HepG2 (cell line): ENCODE measurements around the gene SIX4. TPM values are rescaled to one million over a fixed set of nuclear protein-coding genes. Genes with fewer than 3 reads are reported as not detected.

Experiments used
- ATAC-seq: fragments of 200-7000 bp; cut with Tn5 transposase; 3 replicates; pipeline ENCODE4 v1.9.1; 2020; ENCODE audit warnings: mild to moderate bottlenecking, moderate library complexity
- Bru-seq: library from RNA; stranded (reverse); fragments of 400-500 nt; gene quantifications from one replicate; lab custom pipeline; 2021; lab: Mats Ljungman, UMichigan
- BruChase-seq, 2 experiments: library from RNA; stranded (reverse); fragments of 400-500 nt; gene quantifications; one replicate each; lab custom pipeline; 2021; lab: Mats Ljungman, UMichigan
- BruUV-seq: library from RNA; stranded (reverse); fragments of 400-500 nt; replicated peaks from 2 replicates; lab custom pipeline; 2021; lab: Mats Ljungman, UMichigan
- CTCF ChIA-PET: fragments of 300-600 bp; formaldehyde crosslinking; extraction: SDS; loops from one replicate; lab custom pipeline; 2021; ENCODE audit warnings: low total read pairs, inconsistent platforms, low intra/inter-chr PET ratio; lab: Yijun Ruan, JAX
- POLR2A ChIA-PET: fragments of 350-600 bp; sonication (Branson Sonifier 250); formaldehyde crosslinking; loops from one replicate; lab custom pipeline; 2020; ENCODE audit warnings: antibody characterized with exemption, inconsistent platforms; lab: Yijun Ruan, JAX
- DNase-seq: peaks from one replicate; pipeline ENCODE4 v3.0.0-alpha.2; 2015; ENCODE audit warnings: low spot score
- FAIRE-seq: peaks from 3 replicates; lab custom pipeline; 2011; peaks lifted over from hg19 to GRCh38; lab: Jason Lieb, UNC
- H2AFZ ChIP-seq: one replicate; pipeline ENCODE4 v1.6.1; 2011; ENCODE audit warnings: low read length, inconsistent platforms
- H3K27ac ChIP-seq: fragments of 300-600 bp; 3 replicates; pipeline ENCODE4 v1.8.0; 2011; ENCODE audit warnings: mixed run types, mild to moderate bottlenecking, mixed read lengths, low read length, inconsistent platforms; ENCODE audit not compliant: insufficient read depth; ENCODE audit errors: extremely low read length
- H3K27me3 ChIP-seq, 2 experiments: fragments of 200-600 bp in 1 of 2; 2 replicates in 1 of 2; 3 replicates in 1 of 2; pipeline versions ENCODE4 v1.6.0 to v1.8.0; 2011; ENCODE audit warnings: low read length in 2 of 2, mild to moderate bottlenecking in 2 of 2, moderate library complexity in 2 of 2, inconsistent platforms in 1 of 2; ENCODE audit not compliant: insufficient read depth in 2 of 2, control insufficient read depth in 1 of 2
- H3K36me3 ChIP-seq, 2 experiments: fragments of 200-600 bp in 1 of 2; replicated peaks in 1 of 2; 2 replicates in 1 of 2; 3 replicates in 1 of 2; pipeline versions ENCODE4 v1.5.1 to v1.8.0; 2011; ENCODE audit warnings: low read length in 2 of 2, inconsistent platforms in 1 of 2; ENCODE audit not compliant: insufficient read depth in 2 of 2, control insufficient read depth in 1 of 2
- H3K4me1 ChIP-seq: 2 replicates; pipeline ENCODE4 v1.5.1; 2012; ENCODE audit warnings: low read length, inconsistent platforms; ENCODE audit not compliant: insufficient read depth
- H3K4me2 ChIP-seq: 2 replicates; pipeline ENCODE4 v1.6.0; 2011; ENCODE audit warnings: low read depth, low read length, inconsistent platforms
- H3K4me3 ChIP-seq, 3 experiments: fragments of 200-600 bp in 1 of 3; sonication (generic), shearing (Covaris generic) in 1 of 3; replicated peaks in 1 of 3; 2 replicates each; pipeline ENCODE4 v1.5.1; 2011 to 2016; ENCODE audit warnings: low read length in 3 of 3, inconsistent platforms in 2 of 3, low read depth in 2 of 3, mild to moderate bottlenecking in 2 of 3, control low read depth in 1 of 3, mixed read lengths in 1 of 3; ENCODE audit not compliant: insufficient read depth in 1 of 3
- H3K79me2 ChIP-seq: one replicate; pipeline ENCODE4 v1.6.1; 2011; ENCODE audit warnings: low read length, inconsistent platforms; ENCODE audit not compliant: insufficient read depth
- H3K9ac ChIP-seq: 2 replicates; pipeline ENCODE4 v1.6.0; 2011; ENCODE audit warnings: mild to moderate bottlenecking, low read depth, low read length, inconsistent platforms; ENCODE audit not compliant: insufficient read depth
- H3K9me3 ChIP-seq: 2 replicates; pipeline ENCODE4 v1.5.1; 2012; ENCODE audit warnings: mild to moderate bottlenecking, low read length
- H4K20me1 ChIP-seq: 2 replicates; pipeline ENCODE4 v1.6.0; 2011; ENCODE audit warnings: inconsistent platforms, mild to moderate bottlenecking, low read length, moderate library complexity; ENCODE audit not compliant: insufficient read depth
- ARNTL ChIP-seq: sonication (generic); formaldehyde crosslinking; IDR thresholded peaks from 2 replicates; pipeline ENCODE4 v1.4.0; 2020; ENCODE audit warnings: mild to moderate bottlenecking, missing genetic modification reagents
- BCL6 ChIP-seq: IDR thresholded peaks from 2 replicates; pipeline ENCODE4 v1.6.1; 2016; ENCODE audit warnings: missing genetic modification reagents, missing compliant biosample characterization
- EZH2 ChIP-seq: conservative IDR thresholded peaks from 2 replicates; pipeline ENCODE4 v1.6.1; 2012; ENCODE audit warnings: mild to moderate bottlenecking, low read depth, low read length, moderate library complexity
- FOSL1 ChIP-seq: sonication (generic); formaldehyde crosslinking; IDR thresholded peaks from 2 replicates; pipeline ENCODE4 v1.9.0; 2021; ENCODE audit warnings: missing genetic modification reagents, borderline replicate concordance
- KLF15 ChIP-seq: sonication (generic); formaldehyde crosslinking; IDR thresholded peaks from 2 replicates; pipeline ENCODE4 v1.8.1; 2023; ENCODE audit warnings: borderline replicate concordance, mild to moderate bottlenecking, inconsistent platforms, missing genetic modification reagents, mixed read lengths
- SIX4 ChIP-seq: sonication (generic); formaldehyde crosslinking; IDR thresholded peaks from 2 replicates; pipeline ENCODE4 v1.4.0; 2020; ENCODE audit warnings: missing genetic modification reagents
- SOX13 ChIP-seq, 3 experiments: fragments of 450-650 bp in 1 of 3; sonication (generic) in 1 of 3; formaldehyde crosslinking in 1 of 3; IDR thresholded peaks in 2 of 3; conservative IDR thresholded peaks in 1 of 3; 2 replicates each; pipeline versions ENCODE4 v1.5.0 to v1.6.1; 2016 to 2020; ENCODE audit warnings: antibody characterized with exemption in 1 of 3, mild to moderate bottlenecking in 1 of 3, missing compliant biosample characterization in 1 of 3, missing genetic modification reagents in 1 of 3, moderate library complexity in 1 of 3
- SPEN ChIP-seq: sonication (generic); formaldehyde crosslinking; IDR thresholded peaks from 2 replicates; pipeline ENCODE4 v1.5.1; 2020; ENCODE audit warnings: low read depth, mild to moderate bottlenecking, missing genetic modification reagents
- TRIM22 ChIP-seq: fragments of 450-650 bp; IDR thresholded peaks from 2 replicates; pipeline ENCODE4 v1.6.1; 2017
- XRCC5 ChIP-seq: fragments of 200-400 bp; formaldehyde crosslinking; optimal IDR thresholded peaks from 2 replicates; pipeline ENCODE3; 2017; ENCODE audit warnings: mild to moderate bottlenecking, low read length
- ZBTB49 ChIP-seq: sonication (generic); formaldehyde crosslinking; IDR thresholded peaks from 2 replicates; pipeline ENCODE4 v1.4.0; 2020; ENCODE audit warnings: missing genetic modification reagents, borderline replicate concordance
- ZEB1 ChIP-seq: IDR thresholded peaks from 2 replicates; pipeline ENCODE4 v1.6.1; 2012; ENCODE audit warnings: mild to moderate bottlenecking, low read depth, inconsistent platforms; ENCODE audit not compliant: insufficient replicate concordance
- ZMYM3 ChIP-seq: sonication (generic); formaldehyde crosslinking; IDR thresholded peaks from 2 replicates; pipeline ENCODE4 v1.5.1; 2020; ENCODE audit warnings: mild to moderate bottlenecking, missing genetic modification reagents
- ZZZ3 ChIP-seq: sonication (generic); formaldehyde crosslinking; IDR thresholded peaks from 2 replicates; pipeline ENCODE4 v1.4.0; 2020; ENCODE audit warnings: missing genetic modification reagents, mild to moderate bottlenecking, borderline replicate concordance
- WGBS: methylation state at CpG from one replicate; pipeline ENCODE4 v1.1.6; 2017; ENCODE audit warnings: low lambda C conversion rate; 5-methylcytosine and 5-hydroxymethylcytosine counted together
- in situ Hi-C: cut with HindIII; loops from 2 replicates; pipeline ENCODE4 v1.10.0; 2017; ENCODE audit warnings: low pct_unique_long_range_greater_than_20kb; ENCODE audit not compliant: extremely low pct_ligation_motif_present
- intact Hi-C: fragments of 100-400 bp; cut with micrococcal nuclease; formaldehyde crosslinking; loops from one replicate; pipeline ENCODE4 v1.10.0; 2022; ENCODE audit not compliant: unreplicated experiment
- long read RNA-seq, 2 experiments: library from RNA in 1 of 2; library from polyadenylated mRNA in 1 of 2; stranded (forward) in 1 of 2; unstranded in 1 of 2; transcript quantifications; one replicate each; pipeline ENCODE4 v2.0.0, GENCODE V29; 2019 to 2022
- polyA minus RNA-seq, 3 experiments: library from RNA; depleted of rRNA, polyadenylated mRNA; stranded (reverse); fragments of >200 nt; gene quantifications; 2 replicates each; pipeline ENCODE4 v1.2.3, GENCODE V29; 2011; ENCODE audit warnings: low replicate concordance in 1 of 3
- polyA plus RNA-seq, 8 experiments: library from polyadenylated mRNA; depleted of rRNA in 3 of 8; stranded (reverse) in 7 of 8; unstranded in 1 of 8; fragments of >200 nt; fragmentation: Illumina TruSeq in 4 of 8; extraction: Trizol in 4 of 8; gene quantifications; 2 replicates each; pipeline versions ENCODE4 v1.2.1 to v1.2.3, GENCODE V29; 2011 to 2016; ENCODE audit warnings: low read depth in 4 of 8, missing spikeins in 1 of 8, mixed read lengths in 1 of 8; ENCODE audit not compliant: insufficient read depth in 1 of 8
- total RNA-seq, 5 experiments: library from RNA; depleted of rRNA; stranded (reverse); fragments of >200 nt; fragmentation: Illumina TruSeq; extraction: Trizol; gene quantifications; 2 replicates each; pipeline ENCODE4 v1.2.3, GENCODE V29; 2016; ENCODE audit warnings: low read depth in 1 of 5

Gene SIX4
- 6.0 and 6.7 TPM in 2 replicates for total RNA-seq (2016; rRNA removed; fragmentation: Illumina TruSeq; extraction: Trizol)
- 0.35 and 0.51 TPM in 2 replicates for total RNA-seq (2016; cell fraction: cytosol; rRNA removed; fragmentation: Illumina TruSeq; extraction: Trizol; ENCODE audit: low read depth)
- 5.4 and 5.9 TPM in 2 replicates for total RNA-seq (2016; cell fraction: insoluble cytoplasmic fraction; rRNA removed; fragmentation: Illumina TruSeq; extraction: Trizol)
- total RNA-seq (2016; cell fraction: membrane; rRNA removed; fragmentation: Illumina TruSeq; extraction: Trizol), result 2.6 and 3.0 TPM in 2 replicates
- 5.0 and 6.1 TPM in 2 replicates for total RNA-seq (2016; cell fraction: nucleus; rRNA removed; fragmentation: Illumina TruSeq; extraction: Trizol)
- 4.5 and 5.0 TPM in 2 replicates for polyA plus RNA-seq (2011; rRNA removed)
- 2.4 and 3.0 TPM in 2 replicates for polyA plus RNA-seq (2011; cell fraction: cytosol; rRNA removed)
- polyA plus RNA-seq (2011; cell fraction: nucleus; rRNA removed), result 4.1 and 4.4 TPM in 2 replicates
- polyA plus RNA-seq (2012), result 3.2 and 3.9 TPM in 2 replicates
- 0.10 and 0.14 TPM in 2 replicates for polyA plus RNA-seq (2016; cell fraction: cytosol; fragmentation: Illumina TruSeq; extraction: Trizol; ENCODE audit: low read depth)
- 2.9 and 5.1 TPM in 2 replicates for polyA plus RNA-seq (2016; cell fraction: insoluble cytoplasmic fraction; fragmentation: Illumina TruSeq; extraction: Trizol; ENCODE audit: low read depth)
- 0.61 and 0.83 TPM in 2 replicates for polyA plus RNA-seq (2016; cell fraction: membrane; fragmentation: Illumina TruSeq; extraction: Trizol; ENCODE audit: low read depth)
- polyA plus RNA-seq (2016; cell fraction: nucleus; fragmentation: Illumina TruSeq; extraction: Trizol; ENCODE audit: insufficient read depth, low read depth), result 5.3 and 7.3 TPM in 2 replicates
- 8.9 and 18.4 TPM in 2 replicates for polyA minus RNA-seq (2011; rRNA and poly(A)+ RNA removed; ENCODE audit: low replicate concordance)
- 5.5 and 6.8 TPM in 2 replicates for polyA minus RNA-seq (2011; cell fraction: cytosol; rRNA and poly(A)+ RNA removed)
- 5.7 and 8.0 TPM in 2 replicates for polyA minus RNA-seq (2011; cell fraction: nucleus; rRNA and poly(A)+ RNA removed)
- percentile 83 among the genes with signal in this experiment for Bru-seq, nascent RNA
- percentile 76 among the genes with signal in this experiment for BruChase-seq, experiment 1, labeled RNA remaining after a 6-hour chase
- BruChase-seq, experiment 2, labeled RNA remaining after a 2-hour chase, result percentile 90 among the genes with signal in this experiment
- long read RNA-seq, experiment 1, result 0 reads
- long read RNA-seq, experiment 2, partial matches to known transcripts, result 0 of 8 reads
- long read RNA-seq, experiment 2, other reads (novel, unspliced or antisense), result 8 of 8 reads

- peak within 1 kb of the TSS; percentile 77 to 96 (median 84) for H3K4me3 ChIP-seq
- H3K9ac ChIP-seq, result peak within 1 kb of the TSS; percentile 86
- H3K27me3 ChIP-seq, result no peaks in the 10 kb centered on the region
- in situ Hi-C loops, result loop anchor here (5.0 kb wide), 1 partner anchor 67 kb away; no protein-coding TSS in a partner anchor
- H3K4me2 ChIP-seq, result peak within 1 kb of the TSS; percentile 90
- peaks cover 14% of the 10 kb centered on the region for H3K79me2 ChIP-seq
- CTCF ChIA-PET, result no interaction called here
- DNase-seq, result peak; percentile 84
- peak within 1 kb of the TSS; percentile 85 for H3K27ac ChIP-seq
- WGBS, result under 1% methylated on average over 24 of the region's 36 CpGs
- BruUV-seq, result no TSS peak
- peak within 1 kb of the TSS; percentile 10 for H2AFZ ChIP-seq
- intact Hi-C loops, result loop anchor here (1.0 to 10.0 kb wide), 5 partner anchors 10 to 528 kb away; partner anchors contain the start of genes MNAT1, SLC38A6 and TRMT5
- peaks cover 2 to 10% of the 10 kb centered on the region in 2 experiments; a peak in 2 of 5 replicates for H3K36me3 ChIP-seq
- no peaks in the 10 kb centered on the region for H3K9me3 ChIP-seq
- FAIRE-seq, result peak; percentile 87
- peak; percentile 73 for ATAC-seq
- peaks cover 9% of the 10 kb centered on the region for H4K20me1 ChIP-seq
- H3K4me1 ChIP-seq, result peaks cover 27% of the 10 kb centered on the region
- POLR2A ChIA-PET, result interaction anchor here (0.7 to 4.2 kb wide), 8 partner anchors 12 to 971 kb away, joined by 3 to 38 read pairs (median 6); partner anchors contain the start of genes HIF1A, SIX1, SLC38A6 and TRMT5
- TF ChIP-seq FOSL1 (no peak), ZEB1 (peak; percentile 80), SOX13 (IDR thresholded peaks at IDR 0.05) (no peak), SOX13 (CRISPR knock-in tag; conservative IDR thresholded peaks at IDR 0.05 in 1 of 2, IDR thresholded peaks at IDR 0.05 in 1 of 2) (0 out of 4 replicates have a peak, but pooled peaks of 1 of the 2 experiments have one; percentile 5), EZH2 (no peak), BCL6 (0 out of 2 replicates have a peak, but pooled peaks have one; percentile 18), SPEN (CRISPR knock-in tag) (no peak), ZZZ3 (CRISPR knock-in tag) (no peak), ZMYM3 (no peak), TRIM22 (no peak), SIX4 (CRISPR knock-in tag) (0 out of 2 replicates have a peak, but pooled peaks have one; percentile 16), ARNTL (CRISPR knock-in tag) (peak; percentile 57; the same call in 1 of the 2 replicates), XRCC5 (peak; percentile 22), ZBTB49 (CRISPR knock-in tag) (no peak), KLF15 (no peak)
Measured at GRCh38 chr14:60723907-60724618, at the start of gene SIX4. Gene SIX4, minus strand, starts transcription at chr14:60724351. Its CDS starts 277 bp downstream, at chr14:60724074.
